C4-2B (cell line): ENCODE results near the gene GAS7.

Source experiments
- H3K27ac ChIP-seq: fragments of 450-650 bp; 2 replicates; pipeline ENCODE4 v1.5.1; 2017
- ZFX ChIP-seq: fragments of 450-650 bp; IDR thresholded peaks from 2 replicates; pipeline ENCODE4 v1.6.1; 2017
- TF ChIP-seq, protein P1 (sequence below): fragments of 450-650 bp; conservative IDR thresholded peaks from 2 replicates; pipeline ENCODE4 v1.5.1; 2017; ENCODE audit warnings: mild to moderate bottlenecking

Gene GAS7

DNA sequence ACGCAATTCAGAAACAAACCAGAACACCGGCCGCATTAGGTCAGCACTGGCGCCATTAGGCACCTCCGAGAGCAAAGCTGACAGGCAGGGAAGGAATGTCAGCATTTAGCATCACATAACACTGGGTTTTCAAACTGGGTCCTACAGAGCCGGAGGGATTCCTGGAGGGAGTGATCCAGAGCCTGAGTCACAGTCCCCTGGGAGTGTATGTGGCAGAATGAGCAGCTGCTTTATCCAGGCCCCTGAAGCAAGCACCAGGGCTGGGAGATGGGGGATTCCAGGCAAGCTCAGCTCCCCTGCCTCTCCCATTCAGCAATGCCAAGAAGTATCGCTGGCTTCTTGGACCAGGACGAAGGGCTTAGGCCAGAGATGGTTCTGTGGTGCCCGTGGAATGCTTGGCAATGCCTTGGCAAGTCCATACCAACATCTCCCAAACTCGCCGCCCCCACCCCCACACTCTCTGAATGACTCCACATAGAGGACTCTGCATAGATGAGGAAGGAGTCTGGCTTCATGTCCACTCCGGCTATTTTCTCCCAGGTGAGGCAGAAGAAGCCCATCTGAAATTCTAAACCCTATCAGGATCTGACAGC lies 20.4 kb downstream of the GAS7 start:
- H3K27ac ChIP-seq: no peak overlapping the region
- TF ChIP-seq, protein P1, sequence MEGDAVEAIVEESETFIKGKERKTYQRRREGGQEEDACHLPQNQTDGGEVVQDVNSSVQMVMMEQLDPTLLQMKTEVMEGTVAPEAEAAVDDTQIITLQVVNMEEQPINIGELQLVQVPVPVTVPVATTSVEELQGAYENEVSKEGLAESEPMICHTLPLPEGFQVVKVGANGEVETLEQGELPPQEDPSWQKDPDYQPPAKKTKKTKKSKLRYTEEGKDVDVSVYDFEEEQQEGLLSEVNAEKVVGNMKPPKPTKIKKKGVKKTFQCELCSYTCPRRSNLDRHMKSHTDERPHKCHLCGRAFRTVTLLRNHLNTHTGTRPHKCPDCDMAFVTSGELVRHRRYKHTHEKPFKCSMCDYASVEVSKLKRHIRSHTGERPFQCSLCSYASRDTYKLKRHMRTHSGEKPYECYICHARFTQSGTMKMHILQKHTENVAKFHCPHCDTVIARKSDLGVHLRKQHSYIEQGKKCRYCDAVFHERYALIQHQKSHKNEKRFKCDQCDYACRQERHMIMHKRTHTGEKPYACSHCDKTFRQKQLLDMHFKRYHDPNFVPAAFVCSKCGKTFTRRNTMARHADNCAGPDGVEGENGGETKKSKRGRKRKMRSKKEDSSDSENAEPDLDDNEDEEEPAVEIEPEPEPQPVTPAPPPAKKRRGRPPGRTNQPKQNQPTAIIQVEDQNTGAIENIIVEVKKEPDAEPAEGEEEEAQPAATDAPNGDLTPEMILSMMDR: no peak

DNA sequence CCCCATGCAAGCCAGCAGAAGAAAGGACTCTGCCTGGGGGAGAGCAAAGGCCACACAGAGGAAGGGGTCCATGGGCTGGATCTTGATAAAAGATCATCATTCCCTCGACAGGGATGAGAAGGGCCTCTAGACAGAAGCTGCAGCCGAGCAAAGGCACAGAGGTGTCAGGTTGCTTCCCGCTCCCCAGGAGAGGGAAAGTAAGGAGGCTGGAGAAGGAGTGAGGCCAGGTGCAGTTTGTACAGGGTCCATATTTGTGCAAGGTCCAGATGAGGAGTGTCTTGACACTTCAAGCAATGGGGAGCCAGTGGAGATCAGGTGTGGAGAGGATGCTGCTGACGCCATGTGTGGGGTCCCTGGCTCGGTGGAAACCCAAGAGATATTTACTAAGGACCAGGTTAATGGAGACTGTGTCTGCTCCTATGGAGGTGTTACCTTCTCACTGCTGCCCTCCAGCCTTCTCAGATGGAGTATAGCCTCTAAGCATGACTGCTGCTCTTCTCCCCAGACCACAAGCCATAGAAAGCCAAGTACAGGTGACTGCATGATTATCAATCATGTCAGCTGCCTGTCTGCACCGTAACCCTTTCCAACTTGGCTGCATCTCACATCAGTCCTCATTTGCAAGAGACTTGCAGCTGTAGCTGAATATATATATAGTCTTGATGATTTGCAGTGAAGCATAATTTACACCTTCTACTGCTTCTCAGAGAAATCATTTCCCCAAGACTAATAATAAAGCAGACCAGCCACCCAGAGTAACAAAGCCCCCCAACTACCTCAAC lies 21.1 kb downstream of the GAS7 start:
- H3K27ac ChIP-seq: no peak overlapping the region
- TF ChIP-seq, protein P1: no peak
- TF ChIP-seq ZFX: no peak

DNA sequence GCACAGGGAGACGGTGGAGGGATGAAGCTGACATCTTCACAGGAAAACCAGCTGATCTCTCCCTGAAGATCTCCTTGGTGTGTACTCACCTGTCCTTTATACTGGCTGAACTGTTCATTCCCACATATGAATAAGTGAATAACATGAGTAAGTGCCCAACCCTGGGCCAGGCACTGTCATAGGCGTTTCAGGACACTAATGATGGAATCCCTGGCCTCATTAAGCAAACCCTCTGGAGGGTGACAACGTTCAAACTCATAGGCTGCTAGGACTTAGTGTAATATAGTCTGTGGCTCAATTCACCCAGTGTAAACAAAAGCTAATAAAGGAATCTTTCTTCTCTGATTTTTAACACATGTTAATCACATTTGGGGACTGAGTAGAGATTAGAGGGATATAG lies 24.5 kb downstream of the GAS7 start:
- TF ChIP-seq, protein P1: no peak
- no peak for TF ChIP-seq ZFX
- H3K27ac ChIP-seq: no peak overlapping the region

DNA sequence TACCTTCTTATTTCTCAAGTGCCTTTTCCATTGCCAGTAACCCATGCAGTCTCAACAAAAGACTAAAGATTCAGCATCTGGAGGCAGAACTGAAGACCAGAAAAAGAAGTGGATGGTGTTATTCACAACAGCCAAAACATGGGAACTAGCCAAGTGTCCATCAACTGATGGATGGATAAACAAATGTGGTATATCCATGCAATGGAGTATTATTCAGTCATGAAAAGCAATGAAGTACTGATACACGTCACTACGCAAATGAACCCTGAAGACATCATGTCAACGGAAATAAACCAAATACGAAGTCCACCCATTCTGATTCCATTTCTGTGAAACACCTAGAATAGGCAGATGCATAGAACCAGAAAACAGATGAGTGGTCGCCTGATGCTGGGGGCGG lies 25.6 kb downstream of the GAS7 start:
- no peak for TF ChIP-seq ZFX
- TF ChIP-seq, protein P1: no peak
- no peak overlapping the region for H3K27ac ChIP-seq

DNA sequence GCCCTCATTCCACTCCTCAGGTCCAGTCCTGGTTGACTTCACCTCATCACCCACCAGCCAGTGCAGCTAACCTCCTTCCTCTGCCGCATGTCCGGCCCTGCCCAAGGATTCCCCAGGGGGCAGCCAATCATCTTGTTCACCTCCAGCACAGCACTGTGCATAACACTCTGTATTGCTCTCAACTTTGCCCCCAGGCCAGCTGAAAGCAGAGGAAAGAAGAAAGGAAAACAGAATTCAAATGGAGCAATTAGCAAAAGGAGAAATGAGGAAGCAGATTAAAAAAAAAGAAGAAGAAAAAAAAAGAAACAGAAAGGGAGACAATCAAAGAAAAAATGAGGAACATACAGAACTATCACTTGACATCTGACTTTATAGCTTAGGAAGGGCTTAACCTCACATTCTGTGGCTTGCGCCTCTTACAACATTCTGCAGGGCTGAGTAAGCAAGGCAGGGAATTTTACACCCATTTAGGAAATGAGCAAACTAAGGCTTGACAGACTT lies 26.1 kb downstream of the GAS7 start:
- no peak overlapping the region for H3K27ac ChIP-seq
- TF ChIP-seq, protein P1: no peak
- no peak for TF ChIP-seq ZFX

GRCh38 chr17:10171581-10171981 lies 26.8 kb downstream of the GAS7 start:
- TF ChIP-seq ZFX: no peak
- TF ChIP-seq, protein P1: no peak
- H3K27ac ChIP-seq: no peak overlapping the region

GRCh38 chr17:10171122-10171571 lies 27.3 kb downstream of the GAS7 start:
- no peak overlapping the region for H3K27ac ChIP-seq
- TF ChIP-seq ZFX: no peak
- TF ChIP-seq, protein P1: no peak
